HEK293 (cell line): ENCODE data around the gene XRCC2.

Experiments
- CTCF ChIA-PET: fragments of 350-600 bp; formaldehyde crosslinking; extraction: SDS; loops from one replicate; lab custom pipeline; 2021; ENCODE audit warnings: antibody characterized with exemption; lab: Yijun Ruan, JAX
- POLR2A ChIA-PET: fragments of 300-600 bp; formaldehyde crosslinking; extraction: SDS; loops from one replicate; lab custom pipeline; 2020; ENCODE audit warnings: antibody characterized with exemption, inconsistent platforms; lab: Yijun Ruan, JAX
- H3K27ac ChIP-seq: fragments of 200-500 bp; sonication (Bioruptor generic); 2 replicates; pipeline ENCODE4 v1.5.1; 2014; ENCODE audit warnings: low read depth, low read length, control low read depth, inconsistent platforms; ENCODE audit errors: extremely low read depth
- H3K36me3 ChIP-seq, 2 experiments: fragments of 200-500 bp in 1 of 2; sonication (Bioruptor generic) in 1 of 2; 1 replicate in 1 of 2; 2 replicates in 1 of 2; pipeline ENCODE4 v1.5.1; 2014 to 2017; ENCODE audit warnings: inconsistent platforms in 2 of 2, low read length in 2 of 2; ENCODE audit not compliant: control insufficient read depth in 2 of 2, insufficient read depth in 1 of 2
- H3K4me1 ChIP-seq: fragments of 200-500 bp; sonication (Bioruptor generic); 2 replicates; pipeline ENCODE4 v1.5.1; 2014; ENCODE audit warnings: mild to moderate bottlenecking, low read length, inconsistent platforms; ENCODE audit not compliant: control insufficient read depth, insufficient read depth
- H3K4me3 ChIP-seq: 2 replicates; pipeline ENCODE4 v1.5.1; 2011; ENCODE audit warnings: low read depth, mild to moderate bottlenecking, control low read depth, low read length, moderate library complexity
- H3K9me3 ChIP-seq: fragments of 200-500 bp; sonication (Bioruptor generic); 2 replicates; pipeline ENCODE4 v1.5.1; 2014; ENCODE audit warnings: low read depth, low read length, inconsistent platforms; ENCODE audit not compliant: control insufficient read depth, insufficient read depth
- FEZF1 ChIP-seq: fragments of 450-650 bp; formaldehyde crosslinking; IDR thresholded peaks from 2 replicates; pipeline ENCODE4 v1.5.1; 2016; ENCODE audit warnings: missing biosample characterization, missing genetic modification characterization
- HOXA7 ChIP-seq: sonication (generic); formaldehyde crosslinking; IDR thresholded peaks from 2 replicates; pipeline ENCODE4 v1.8.1; 2022; ENCODE audit warnings: missing genetic modification reagents, borderline replicate concordance
- HOXC10 ChIP-seq: sonication (generic); formaldehyde crosslinking; IDR thresholded peaks from 2 replicates; pipeline ENCODE4 v1.8.1; 2023; ENCODE audit warnings: mild to moderate bottlenecking, missing genetic modification reagents
- KLF10 ChIP-seq: fragments of 450-650 bp; IDR thresholded peaks from 2 replicates; pipeline ENCODE4 v1.5.1; 2018; ENCODE audit warnings: missing biosample characterization, mild to moderate bottlenecking, missing genetic modification characterization
- PRDM1 ChIP-seq: fragments of 450-650 bp; formaldehyde crosslinking; IDR thresholded peaks from 2 replicates; pipeline ENCODE4; 2016; ENCODE audit warnings: missing biosample characterization, missing genetic modification characterization
- SP2 ChIP-seq: fragments of 450-650 bp; formaldehyde crosslinking; IDR thresholded peaks from 2 replicates; pipeline ENCODE4 v1.5.1; 2016; ENCODE audit warnings: missing biosample characterization, missing genetic modification characterization
- ZBTB21 ChIP-seq: fragments of 450-650 bp; formaldehyde crosslinking; IDR thresholded peaks from 2 replicates; pipeline ENCODE4 v1.5.1; 2017; ENCODE audit warnings: missing biosample characterization, missing genetic modification characterization
- ZNF114 ChIP-seq: fragments of 450-650 bp; formaldehyde crosslinking; IDR thresholded peaks from 2 replicates; pipeline ENCODE4 v1.5.0; 2017; ENCODE audit warnings: missing biosample characterization, missing genetic modification characterization
- ZNF239 ChIP-seq: fragments of 450-650 bp; formaldehyde crosslinking; IDR thresholded peaks from 2 replicates; pipeline ENCODE4 v1.5.1; 2016; ENCODE audit warnings: missing biosample characterization, missing genetic modification characterization
- ZNF354C ChIP-seq: fragments of 450-650 bp; formaldehyde crosslinking; IDR thresholded peaks from 2 replicates; pipeline ENCODE4 v1.5.1; 2016; ENCODE audit warnings: missing biosample characterization, missing genetic modification characterization, low read depth, borderline replicate concordance
- ZNF433 ChIP-seq: fragments of 450-650 bp; formaldehyde crosslinking; IDR thresholded peaks from 2 replicates; pipeline ENCODE4 v1.5.1; 2016; ENCODE audit warnings: missing biosample characterization, missing genetic modification characterization, low read depth
- TF ChIP-seq, protein P1 (sequence below): fragments of 450-650 bp; formaldehyde crosslinking; IDR thresholded peaks from 2 replicates; pipeline ENCODE4 v1.5.1; 2017; ENCODE audit warnings: missing biosample characterization, missing genetic modification characterization
- TF ChIP-seq, protein P2 (sequence below): sonication (generic); formaldehyde crosslinking; IDR thresholded peaks from 2 replicates; pipeline ENCODE4 v1.8.1; 2022; ENCODE audit warnings: mild to moderate bottlenecking, moderate library complexity, missing genetic modification reagents
- TF ChIP-seq, protein P3 (sequence below): fragments of 450-650 bp; formaldehyde crosslinking; IDR thresholded peaks from 2 replicates; pipeline ENCODE4 v1.5.1; 2016; ENCODE audit warnings: missing biosample characterization, missing genetic modification characterization

Gene XRCC2

DNA sequence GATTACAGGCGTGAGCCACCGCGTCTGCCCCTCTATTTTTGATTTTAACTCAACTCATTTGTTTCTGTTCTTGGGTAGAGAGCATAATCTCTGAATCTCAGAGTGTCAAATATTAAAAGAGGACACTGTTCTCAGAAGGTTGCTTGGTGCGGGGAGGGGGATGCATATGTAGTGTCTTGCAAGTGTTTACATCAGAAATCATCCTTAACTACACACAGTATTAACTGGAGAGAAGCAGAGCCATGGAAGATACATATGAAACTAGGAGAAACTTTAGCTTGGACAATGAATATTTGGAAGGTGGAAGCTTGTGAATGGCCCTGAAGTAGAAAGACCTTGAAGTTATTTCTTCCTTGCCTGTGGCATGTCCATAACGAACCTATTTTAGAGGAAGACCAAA, 57.5 kb downstream of the XRCC2 start (continued):
- TF ChIP-seq, protein P1, sequence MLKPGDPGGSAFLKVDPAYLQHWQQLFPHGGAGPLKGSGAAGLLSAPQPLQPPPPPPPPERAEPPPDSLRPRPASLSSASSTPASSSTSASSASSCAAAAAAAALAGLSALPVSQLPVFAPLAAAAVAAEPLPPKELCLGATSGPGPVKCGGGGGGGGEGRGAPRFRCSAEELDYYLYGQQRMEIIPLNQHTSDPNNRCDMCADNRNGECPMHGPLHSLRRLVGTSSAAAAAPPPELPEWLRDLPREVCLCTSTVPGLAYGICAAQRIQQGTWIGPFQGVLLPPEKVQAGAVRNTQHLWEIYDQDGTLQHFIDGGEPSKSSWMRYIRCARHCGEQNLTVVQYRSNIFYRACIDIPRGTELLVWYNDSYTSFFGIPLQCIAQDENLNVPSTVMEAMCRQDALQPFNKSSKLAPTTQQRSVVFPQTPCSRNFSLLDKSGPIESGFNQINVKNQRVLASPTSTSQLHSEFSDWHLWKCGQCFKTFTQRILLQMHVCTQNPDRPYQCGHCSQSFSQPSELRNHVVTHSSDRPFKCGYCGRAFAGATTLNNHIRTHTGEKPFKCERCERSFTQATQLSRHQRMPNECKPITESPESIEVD (tag by site-specific recombination), result no peak

DNA sequence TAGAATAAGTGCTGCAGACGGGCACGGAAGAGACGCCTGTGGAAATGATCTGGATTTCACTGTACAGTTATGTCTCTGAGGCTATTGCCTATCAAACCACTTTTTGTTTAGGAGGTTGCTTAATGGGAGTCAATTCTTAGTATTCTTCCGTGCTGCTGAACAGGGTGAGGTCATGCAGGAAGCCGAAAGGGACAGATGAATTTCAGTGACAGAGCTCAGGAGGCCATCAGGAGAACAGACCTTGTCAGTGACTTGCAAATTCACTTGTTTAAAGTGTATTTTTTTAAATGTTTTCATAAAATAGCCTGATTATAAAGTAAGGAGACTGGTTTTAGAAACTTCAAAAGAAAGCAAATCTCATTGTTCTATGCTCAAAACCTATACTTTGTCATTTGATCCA, 58.9 kb downstream of the XRCC2 start:
- Histone ChIP-seq H3K36me3 (no peaks in the 10 kb centered on the region), H3K4me1 (no peaks in the 10 kb centered on the region), H3K4me3 (no peak overlapping the region), H3K9me3 (no peaks in the 10 kb centered on the region), H3K27ac (no peak overlapping the region)
- POLR2A ChIA-PET, result no interaction called here
- CTCF ChIA-PET, result interaction anchor here (0.8 kb wide), 1 partner anchor 14 kb away, joined by 3 read pairs; no protein-coding TSS in a partner anchor
- TF ChIP-seq HOXA7 (CRISPR knock-in tag) (no peak), ZNF239 (tag by site-specific recombination) (0 out of 2 replicates have a peak, but pooled peaks have one; percentile 29), PRDM1 (0 out of 2 replicates have a peak, but pooled peaks have one; percentile 15), FEZF1 (tag by site-specific recombination) (no peak), KLF10 (no peak), ZNF433 (tag by site-specific recombination) (no peak), ZBTB21 (tag by site-specific recombination) (no peak), ZNF354C (no peak)

DNA sequence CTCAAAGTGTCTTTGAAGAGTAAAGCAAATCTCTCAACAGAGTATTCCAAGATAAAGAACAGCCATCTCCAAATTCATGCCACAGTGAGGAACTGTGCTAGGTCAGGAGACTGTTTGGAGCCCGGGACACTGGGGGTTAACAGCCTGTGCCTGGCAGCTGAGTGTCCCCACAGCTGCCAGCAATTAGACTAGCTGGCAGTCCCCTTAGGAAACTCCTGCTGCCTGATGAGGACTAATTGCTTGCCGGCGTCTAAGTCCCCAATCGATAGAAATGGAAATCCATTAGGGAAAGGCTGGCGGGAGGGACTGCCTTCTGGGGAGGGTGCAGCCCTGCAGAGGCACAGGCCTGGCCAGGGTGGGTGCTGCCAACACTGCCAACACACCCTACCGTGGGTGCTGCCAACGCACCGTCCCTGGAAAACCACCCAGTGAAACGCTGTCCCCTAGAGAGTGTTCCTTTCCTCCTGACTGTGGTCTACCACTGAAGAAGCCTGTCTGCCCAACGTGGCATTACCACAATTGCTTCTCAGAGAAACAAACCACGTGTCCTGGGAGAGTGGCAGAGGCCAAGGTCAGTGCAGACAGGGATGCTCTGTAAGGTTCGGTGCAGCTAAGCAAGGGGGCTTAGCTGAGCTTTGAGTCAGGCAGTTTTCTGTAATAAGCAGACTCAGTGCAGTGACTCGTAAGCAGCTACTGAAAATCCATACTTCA, 60.8 kb downstream of the XRCC2 start:
- ChIA-PET POLR2A (interaction anchor here (0.6 kb wide), 1 partner anchor 181 kb away, joined by 3 read pairs; no protein-coding TSS in a partner anchor), CTCF (no interaction called here)
- no peaks in the 10 kb centered on the region for H3K36me3 ChIP-seq
- H3K27ac ChIP-seq, result no peak overlapping the region
- H3K9me3 ChIP-seq, result no peaks in the 10 kb centered on the region
- no peaks in the 10 kb centered on the region for H3K4me1 ChIP-seq
- TF ChIP-seq, protein P2, sequence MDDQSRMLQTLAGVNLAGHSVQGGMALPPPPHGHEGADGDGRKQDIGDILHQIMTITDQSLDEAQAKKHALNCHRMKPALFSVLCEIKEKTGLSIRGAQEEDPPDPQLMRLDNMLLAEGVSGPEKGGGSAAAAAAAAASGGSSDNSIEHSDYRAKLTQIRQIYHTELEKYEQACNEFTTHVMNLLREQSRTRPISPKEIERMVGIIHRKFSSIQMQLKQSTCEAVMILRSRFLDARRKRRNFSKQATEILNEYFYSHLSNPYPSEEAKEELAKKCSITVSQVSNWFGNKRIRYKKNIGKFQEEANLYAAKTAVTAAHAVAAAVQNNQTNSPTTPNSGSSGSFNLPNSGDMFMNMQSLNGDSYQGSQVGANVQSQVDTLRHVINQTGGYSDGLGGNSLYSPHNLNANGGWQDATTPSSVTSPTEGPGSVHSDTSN, result no peak
- TF ChIP-seq ZNF114 (tag by site-specific recombination), result no peak
- no peak for TF ChIP-seq SP2 (tag by site-specific recombination)
- TF ChIP-seq HOXC10 (CRISPR knock-in tag), result no peak
- no peak overlapping the region for H3K4me3 ChIP-seq

DNA sequence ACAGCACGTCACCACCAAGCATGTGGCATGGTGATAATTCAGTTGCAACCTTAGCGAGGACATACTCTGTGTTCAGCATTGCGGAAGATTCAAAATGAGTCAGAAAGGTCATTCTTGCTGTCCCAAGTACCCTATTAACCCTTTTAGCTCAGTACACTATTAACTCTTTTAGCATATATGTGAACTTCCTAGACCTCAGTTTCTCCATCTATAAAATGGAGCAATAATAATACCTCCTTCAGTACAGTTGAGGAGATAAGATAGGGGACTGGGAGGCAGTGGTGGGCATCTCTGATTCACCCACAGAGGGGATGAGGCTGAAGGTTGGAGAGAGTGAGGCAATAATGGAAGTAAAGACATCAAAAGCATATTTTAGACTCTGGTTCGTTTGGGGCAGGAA, 67.3 kb downstream of the XRCC2 start:
- H3K4me1 ChIP-seq, result no peaks in the 10 kb centered on the region
- no peak overlapping the region for H3K27ac ChIP-seq
- no peak overlapping the region for H3K4me3 ChIP-seq
- no peaks in the 10 kb centered on the region for H3K9me3 ChIP-seq
- TF ChIP-seq, protein P3, sequence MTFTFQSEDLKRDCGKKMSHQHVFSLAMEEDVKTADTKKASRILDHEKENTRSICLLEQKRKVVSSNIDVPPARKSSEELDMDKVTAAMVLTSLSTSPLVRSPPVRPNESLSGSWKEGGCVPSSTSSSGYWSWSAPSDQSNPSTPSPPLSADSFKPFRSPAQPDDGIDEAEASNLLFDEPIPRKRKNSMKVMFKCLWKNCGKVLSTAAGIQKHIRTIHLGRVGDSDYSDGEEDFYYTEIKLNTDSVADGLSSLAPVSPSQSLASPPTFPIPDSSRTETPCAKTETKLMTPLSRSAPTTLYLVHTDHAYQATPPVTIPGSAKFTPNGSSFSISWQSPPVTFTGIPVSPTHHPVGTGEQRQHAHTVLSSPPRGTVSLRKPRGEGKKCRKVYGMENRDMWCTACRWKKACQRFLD (tag by site-specific recombination), result no peak
- ChIA-PET CTCF (no interaction called here), POLR2A (no interaction called here)
- no peaks in the 10 kb centered on the region for H3K36me3 ChIP-seq
